Measurements from ENCODE around the gene ASIC2.

ASIC2 gene

GRCh38 chr17:33229499-33229898 is 63.6 kb downstream of the ASIC2 start:
- no peak for DNase-seq (ENCODE audit: low read depth)
- no peak overlapping the region for H3K4me3 ChIP-seq (ENCODE audit: control insufficient read depth, low read depth, low read length)
- TF ChIP-seq, protein P1, sequence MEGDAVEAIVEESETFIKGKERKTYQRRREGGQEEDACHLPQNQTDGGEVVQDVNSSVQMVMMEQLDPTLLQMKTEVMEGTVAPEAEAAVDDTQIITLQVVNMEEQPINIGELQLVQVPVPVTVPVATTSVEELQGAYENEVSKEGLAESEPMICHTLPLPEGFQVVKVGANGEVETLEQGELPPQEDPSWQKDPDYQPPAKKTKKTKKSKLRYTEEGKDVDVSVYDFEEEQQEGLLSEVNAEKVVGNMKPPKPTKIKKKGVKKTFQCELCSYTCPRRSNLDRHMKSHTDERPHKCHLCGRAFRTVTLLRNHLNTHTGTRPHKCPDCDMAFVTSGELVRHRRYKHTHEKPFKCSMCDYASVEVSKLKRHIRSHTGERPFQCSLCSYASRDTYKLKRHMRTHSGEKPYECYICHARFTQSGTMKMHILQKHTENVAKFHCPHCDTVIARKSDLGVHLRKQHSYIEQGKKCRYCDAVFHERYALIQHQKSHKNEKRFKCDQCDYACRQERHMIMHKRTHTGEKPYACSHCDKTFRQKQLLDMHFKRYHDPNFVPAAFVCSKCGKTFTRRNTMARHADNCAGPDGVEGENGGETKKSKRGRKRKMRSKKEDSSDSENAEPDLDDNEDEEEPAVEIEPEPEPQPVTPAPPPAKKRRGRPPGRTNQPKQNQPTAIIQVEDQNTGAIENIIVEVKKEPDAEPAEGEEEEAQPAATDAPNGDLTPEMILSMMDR (conservative IDR thresholded peaks at IDR 0.05; ENCODE audit: control insufficient read depth, insufficient read depth, low read depth, low read length), result no peak

GRCh38 chr17:33229028-33229427 is 64.1 kb downstream of the ASIC2 start:
- DNase-seq (ENCODE audit: low read depth), result no peak
- H3K4me3 ChIP-seq (ENCODE audit: control insufficient read depth, low read depth, low read length), result no peak overlapping the region
- TF ChIP-seq, protein P1 (conservative IDR thresholded peaks at IDR 0.05; ENCODE audit: control insufficient read depth, insufficient read depth, low read depth, low read length), result no peak

DNA sequence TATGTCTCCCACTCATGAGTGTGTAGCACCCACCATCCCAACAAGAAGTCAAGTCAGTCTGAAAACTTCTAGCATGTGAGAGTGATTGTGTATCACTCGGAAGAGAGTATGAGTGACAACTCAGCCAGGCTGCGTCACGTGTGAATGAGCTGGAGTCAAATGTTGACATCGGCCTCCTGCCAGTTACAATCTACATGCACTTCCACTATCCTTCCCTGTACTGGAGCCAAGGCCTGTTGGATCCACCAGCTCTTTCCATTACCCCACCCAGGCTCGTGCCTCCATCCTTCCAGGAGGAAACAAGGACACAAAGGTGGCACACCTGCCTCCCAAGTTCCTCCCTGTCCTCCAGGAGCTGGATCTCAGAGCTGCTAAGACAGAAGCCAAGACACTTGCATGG is 64.5 kb downstream of the ASIC2 start:
- DNase-seq (ENCODE audit: low read depth), result no peak
- TF ChIP-seq, protein P1 (conservative IDR thresholded peaks at IDR 0.05; ENCODE audit: control insufficient read depth, insufficient read depth, low read depth, low read length), result no peak
- no peak overlapping the region for H3K4me3 ChIP-seq (ENCODE audit: control insufficient read depth, low read depth, low read length)

- no peak overlapping the region for H3K4me3 ChIP-seq (ENCODE audit: control insufficient read depth, low read depth, low read length)
- DNase-seq (ENCODE audit: low read depth), result no peak
- TF ChIP-seq, protein P1 (conservative IDR thresholded peaks at IDR 0.05; ENCODE audit: control insufficient read depth, insufficient read depth, low read depth, low read length), result no peak
Measured at GRCh38 chr17:33227911-33228310, 65.2 kb downstream of the ASIC2 start.

GRCh38 chr17:33225994-33226393 is 67.1 kb downstream of the ASIC2 start:
- no peak overlapping the region for H3K4me3 ChIP-seq (ENCODE audit: control insufficient read depth, low read depth, low read length)
- no peak for DNase-seq (ENCODE audit: low read depth)
- TF ChIP-seq, protein P1 (conservative IDR thresholded peaks at IDR 0.05; ENCODE audit: control insufficient read depth, insufficient read depth, low read depth, low read length), result no peak

DNA sequence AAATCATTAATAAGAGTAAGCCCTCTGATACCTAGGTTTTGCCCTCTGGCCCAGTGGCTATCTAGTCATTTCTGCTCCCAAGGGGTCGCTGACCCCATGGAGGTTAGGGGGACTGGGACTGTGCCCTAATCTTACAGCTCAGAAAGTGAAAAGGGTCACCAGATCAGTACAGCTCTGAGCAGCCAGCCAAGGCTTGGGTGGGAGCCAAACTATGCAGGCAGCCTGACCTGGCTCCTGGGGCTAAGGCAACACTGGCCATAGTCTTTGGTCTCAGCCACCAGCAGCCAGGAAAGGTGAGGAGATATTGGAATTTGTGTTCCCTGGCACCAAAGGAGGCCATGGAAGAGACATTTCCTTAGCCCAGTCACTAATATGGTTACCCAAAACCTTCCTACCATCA is 67.6 kb downstream of the ASIC2 start:
- no peak for DNase-seq (ENCODE audit: low read depth)
- TF ChIP-seq, protein P1 (conservative IDR thresholded peaks at IDR 0.05; ENCODE audit: control insufficient read depth, insufficient read depth, low read depth, low read length), result no peak
- no peak overlapping the region for H3K4me3 ChIP-seq (ENCODE audit: control insufficient read depth, low read depth, low read length)

GRCh38 chr17:33220036-33220435 is 73.1 kb downstream of the ASIC2 start:
- no peak for DNase-seq (ENCODE audit: low read depth)
- H3K4me3 ChIP-seq (ENCODE audit: control insufficient read depth, low read depth, low read length), result no peak overlapping the region
- TF ChIP-seq, protein P1 (conservative IDR thresholded peaks at IDR 0.05; ENCODE audit: control insufficient read depth, insufficient read depth, low read depth, low read length), result no peak

All from fibroblast of mammary gland (primary cell).